GM12892 (cell line): ENCODE data around the gene UFD1.

Source experiments
- POLR2A ChIP-seq: IDR thresholded peaks from 2 replicates; pipeline ENCODE4 v1.6.1; 2011; ENCODE audit warnings: low read depth, low read length, control low read depth
- TAF1 ChIP-seq: IDR thresholded peaks from 2 replicates; pipeline ENCODE4 v1.6.1; 2011; ENCODE audit warnings: low read depth, mild to moderate bottlenecking, control low read depth, low read length, borderline replicate concordance

GRCh38 chr22:19510919-19511341 is 31.9 kb upstream of the UFD1 start:
- TF ChIP-seq POLR2A (no peak), TAF1 (no peak)
